Stomach (tissue), 9 donors: Measurements from ENCODE around the gene BICD1. TPM values are rescaled to one million over a fixed set of nuclear protein-coding genes. Genes with fewer than 3 reads are reported as not detected.

Source experiments
- DNase-seq, 2 donors: peaks; one replicate each; pipeline versions ENCODE4 v3.0.0 to v3.0.0-alpha.2; 2013 to 2019
- H3K27ac ChIP-seq, 5 donors: fragments of 200-600 bp in 4 of 5; sonication (generic) in 4 of 5; one replicate each; pipeline ENCODE4 v1.5.1; 2013 to 2019; ENCODE audit warnings: mild to moderate bottlenecking in 1 of 5, moderate library complexity in 1 of 5
- H3K27me3 ChIP-seq, 3 donors: fragments of 200-600 bp; sonication (generic); one replicate each; pipeline ENCODE4 v1.5.1; 2017 to 2019; ENCODE audit warnings: mixed run types in 1 of 3
- H3K36me3 ChIP-seq, 4 donors: fragments of 200-600 bp; sonication (generic); 1 replicate in 3 of 4; 2 replicates in 1 of 4; pipeline ENCODE4 v1.5.1; 2016 to 2019
- H3K4me1 ChIP-seq, 4 donors: fragments of 200-600 bp; sonication (generic); one replicate each; pipeline ENCODE4 v1.5.1; 2016 to 2019
- H3K4me3 ChIP-seq, 4 donors: fragments of 200-600 bp; sonication (generic) in 3 of 4; one replicate each; pipeline ENCODE4 v1.5.1; 2016 to 2019; ENCODE audit warnings: mild to moderate bottlenecking in 1 of 4
- H3K9me3 ChIP-seq, 4 donors: fragments of 200-600 bp; sonication (generic); one replicate each; pipeline ENCODE4 v1.5.1; 2016 to 2019
- EP300 ChIP-seq: sonication (generic); formaldehyde crosslinking; IDR thresholded peaks from one replicate; pipeline ENCODE4 v1.6.1; 2017; ENCODE audit warnings: antibody characterized with exemption
- POLR2A ChIP-seq, 4 donors: fragments of 450-650 bp; IDR thresholded peaks; one replicate each; pipeline ENCODE4 v1.6.1; 2016; ENCODE audit warnings: antibody characterized with exemption in 4 of 4, control low read depth in 2 of 4, mild to moderate bottlenecking in 1 of 4, moderate library complexity in 1 of 4
- POLR2AphosphoS5 ChIP-seq, 3 donors: sonication (generic); formaldehyde crosslinking; IDR thresholded peaks; one replicate each; pipeline ENCODE4 v1.6.1; 2016; ENCODE audit warnings: antibody characterized with exemption in 3 of 3
- WGBS, 5 donors: extraction: QIAGEN DNeasy Blood & Tissue Kit in 3 of 5; methylation state at CpG; one replicate each; pipeline versions ENCODE4 v1.1.5 to v1.1.7; 2013 to 2018; 5-methylcytosine and 5-hydroxymethylcytosine counted together
- intact Hi-C: fragments of 100-400 bp; cut with DNase I; formaldehyde crosslinking; loops from one replicate; pipeline ENCODE4 v1.15.1; 2023; ENCODE audit warnings: low total_unique reads
- polyA plus RNA-seq, 3 donors: library from polyadenylated mRNA; stranded (reverse); fragments of 200-250 nt; gene quantifications; one replicate each; pipeline ENCODE4 v1.2.3, GENCODE V29; 2013
- total RNA-seq, 5 donors: library from RNA; depleted of rRNA; stranded (reverse); fragments of >200 nt; gene quantifications; one replicate each; pipeline versions ENCODE4 v1.1.0 to v1.2.3, GENCODE V29; 2014 to 2016
- TF ChIP-seq, protein P1 (sequence below), 7 experiments: fragments of 450-650 bp in 4 of 7; fragments of 200-600 bp in 3 of 7; sonication (generic) in 3 of 7; IDR thresholded peaks; one replicate each; pipeline ENCODE4 v1.5.1; 2016 to 2019; ENCODE audit warnings: antibody characterized with exemption in 7 of 7, control low read depth in 2 of 7, mild to moderate bottlenecking in 1 of 7
- donor health status: healthy with polysubstance abuse.
- donor health status: Bipolar disorder and iron deficiency.
- donor health status: healthy.

Gene BICD1
- total and polyA plus RNA-seq, 8 donors = 1.6 to 17.3 (median 2.1) TPM

- H3K9me3 ChIP-seq = no peaks in the 10 kb centered on the region
- H3K4me1 ChIP-seq = no peaks in the 10 kb centered on the region
- H3K4me3 ChIP-seq = no peak overlapping the region
- 95 to 98% (median 97%) methylated on average over 4 of the region's 4 CpGs for WGBS, 5 donors
- no peak overlapping the region for H3K27ac ChIP-seq
- no peaks in the 10 kb centered on the region for H3K36me3 ChIP-seq
- TF ChIP-seq EP300 (no peak), POLR2A (IDR thresholded peaks at IDR 0.05) (no peak), POLR2AphosphoS5 (IDR thresholded peaks at IDR 0.05) (no peak)
- TF ChIP-seq, protein P1, sequence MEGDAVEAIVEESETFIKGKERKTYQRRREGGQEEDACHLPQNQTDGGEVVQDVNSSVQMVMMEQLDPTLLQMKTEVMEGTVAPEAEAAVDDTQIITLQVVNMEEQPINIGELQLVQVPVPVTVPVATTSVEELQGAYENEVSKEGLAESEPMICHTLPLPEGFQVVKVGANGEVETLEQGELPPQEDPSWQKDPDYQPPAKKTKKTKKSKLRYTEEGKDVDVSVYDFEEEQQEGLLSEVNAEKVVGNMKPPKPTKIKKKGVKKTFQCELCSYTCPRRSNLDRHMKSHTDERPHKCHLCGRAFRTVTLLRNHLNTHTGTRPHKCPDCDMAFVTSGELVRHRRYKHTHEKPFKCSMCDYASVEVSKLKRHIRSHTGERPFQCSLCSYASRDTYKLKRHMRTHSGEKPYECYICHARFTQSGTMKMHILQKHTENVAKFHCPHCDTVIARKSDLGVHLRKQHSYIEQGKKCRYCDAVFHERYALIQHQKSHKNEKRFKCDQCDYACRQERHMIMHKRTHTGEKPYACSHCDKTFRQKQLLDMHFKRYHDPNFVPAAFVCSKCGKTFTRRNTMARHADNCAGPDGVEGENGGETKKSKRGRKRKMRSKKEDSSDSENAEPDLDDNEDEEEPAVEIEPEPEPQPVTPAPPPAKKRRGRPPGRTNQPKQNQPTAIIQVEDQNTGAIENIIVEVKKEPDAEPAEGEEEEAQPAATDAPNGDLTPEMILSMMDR (IDR thresholded peaks at IDR 0.05) = no peak
- no peak for DNase-seq
- H3K27me3 ChIP-seq = no peaks in the 10 kb centered on the region
- intact Hi-C loops = no loop called here
Measured at GRCh38 chr12:32166510-32166909, 59.9 kb downstream of the BICD1 start.

DNA sequence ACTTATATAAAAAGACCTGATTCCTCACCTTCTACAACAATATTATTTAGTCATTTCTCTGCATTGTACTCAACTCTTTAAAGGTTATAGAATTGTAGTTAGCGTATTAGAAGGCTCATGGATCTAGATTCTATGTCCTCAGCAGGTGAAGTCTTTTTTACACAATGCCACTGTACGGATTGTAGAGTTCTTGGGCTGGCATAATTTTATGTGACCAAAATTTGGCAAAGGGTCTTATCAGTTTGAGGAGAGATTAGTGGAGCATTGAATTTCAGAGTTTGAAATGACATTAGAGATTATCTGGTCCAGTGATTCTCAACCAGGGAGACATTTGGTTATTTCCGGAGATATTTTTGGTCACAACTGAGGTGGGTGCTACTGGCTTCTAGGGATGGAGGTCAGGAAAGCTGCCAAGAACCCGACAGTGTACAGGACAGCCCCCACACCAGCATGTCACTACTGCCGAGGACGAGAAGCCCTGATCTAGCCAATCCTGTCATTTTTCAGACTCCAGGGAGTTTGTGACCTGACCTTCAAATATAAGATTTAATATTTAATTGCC is 63.9 kb downstream of the BICD1 start:
- Histone ChIP-seq H3K27ac (no peak overlapping the region), H3K4me1 (no peaks in the 10 kb centered on the region), H3K4me3 (no peak overlapping the region), H3K36me3 (no peaks in the 10 kb centered on the region), H3K27me3 (no peaks in the 10 kb centered on the region), H3K9me3 (no peaks in the 10 kb centered on the region)
- no peak for DNase-seq
- TF ChIP-seq POLR2AphosphoS5 (IDR thresholded peaks at IDR 0.05) (no peak), EP300 (no peak), POLR2A (IDR thresholded peaks at IDR 0.05) (no peak)
- TF ChIP-seq, protein P1 (IDR thresholded peaks at IDR 0.05) = no peak
- intact Hi-C loops = no loop called here
- WGBS, 5 donors = 79 to 91% (median 86%) methylated on average over 6 of the region's 6 CpGs

GRCh38 chr12:32171211-32171610 is 64.6 kb downstream of the BICD1 start:
- no peaks in the 10 kb centered on the region for H3K4me1 ChIP-seq
- intact Hi-C loops = no loop called here
- H3K27ac ChIP-seq = no peak overlapping the region
- 79 to 95% (median 90%) methylated on average over 7 of the region's 7 CpGs for WGBS, 5 donors
- H3K4me3 ChIP-seq = no peak overlapping the region
- H3K9me3 ChIP-seq = no peaks in the 10 kb centered on the region
- H3K27me3 ChIP-seq = no peaks in the 10 kb centered on the region
- TF ChIP-seq EP300 (no peak), POLR2A (IDR thresholded peaks at IDR 0.05) (no peak), POLR2AphosphoS5 (IDR thresholded peaks at IDR 0.05) (no peak)
- TF ChIP-seq, protein P1 (IDR thresholded peaks at IDR 0.05) = no peak
- no peak for DNase-seq
- no peaks in the 10 kb centered on the region for H3K36me3 ChIP-seq

DNA sequence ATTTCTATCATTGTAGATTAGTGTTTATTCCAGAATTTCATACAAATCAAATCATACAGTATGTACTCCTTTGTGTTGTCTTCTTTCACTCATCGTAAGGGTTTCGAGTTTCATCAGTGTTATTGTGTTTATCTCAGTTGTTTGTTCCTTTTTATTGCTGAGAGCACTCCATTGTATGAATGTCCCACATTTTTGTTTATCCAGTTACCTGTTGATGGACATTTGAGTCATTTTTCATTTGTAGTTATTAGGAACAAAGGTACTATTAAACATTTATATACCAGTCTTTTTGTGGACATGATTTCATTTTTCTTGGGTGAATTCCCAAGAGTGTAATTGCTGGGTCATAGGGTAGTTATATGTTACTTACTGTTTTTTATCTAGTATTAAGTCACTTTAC is 70.0 kb downstream of the BICD1 start:
- intact Hi-C loops = no loop called here
- Histone ChIP-seq H3K27me3 (no peaks in the 10 kb centered on the region), H3K27ac (no peak overlapping the region), H3K36me3 (no peaks in the 10 kb centered on the region), H3K4me3 (no peak overlapping the region), H3K4me1 (no peaks in the 10 kb centered on the region), H3K9me3 (no peaks in the 10 kb centered on the region)
- DNase-seq = no peak
- TF ChIP-seq POLR2A (IDR thresholded peaks at IDR 0.05) (no peak), EP300 (no peak), POLR2AphosphoS5 (IDR thresholded peaks at IDR 0.05) (no peak)
- TF ChIP-seq, protein P1 (IDR thresholded peaks at IDR 0.05) = no peak
- WGBS, 5 donors = 93 to 100% (median 99%) methylated on average over 2 of the region's 2 CpGs
